GM12878 (cell line): Measurements from ENCODE around the gene EP300. TPM values are rescaled to one million over a fixed set of nuclear protein-coding genes. Genes with fewer than 3 reads are reported as not detected.

ENCODE experiments used
- ATAC-seq: fragments of 200-7000 bp; cut with Tn5 transposase; 3 replicates; pipeline ENCODE4 v1.9.1; 2020; ENCODE audit warnings: mild to moderate bottlenecking, moderate library complexity
- BruUV-seq: library from RNA; stranded (reverse); fragments of 400-500 nt; replicated peaks from 2 replicates; lab custom pipeline; 2021; lab: Mats Ljungman, UMichigan
- CTCF ChIA-PET: fragments of 300-600 bp; sonication (Branson Sonifier 250); formaldehyde crosslinking; extraction: SDS; loops from one replicate; lab custom pipeline; 2021; ENCODE audit warnings: inconsistent platforms; lab: Yijun Ruan, JAX
- POLR2A ChIA-PET: fragments of 350-600 bp; formaldehyde crosslinking; extraction: SDS; loops from one replicate; lab custom pipeline; 2021; ENCODE audit warnings: inconsistent platforms; lab: Charles Lee
- RAD21 ChIA-PET: fragments of 300-600 bp; sonication (Branson Sonifier 250); formaldehyde crosslinking; loops from one replicate; lab custom pipeline; 2023; ENCODE audit warnings: antibody characterized with exemption; ENCODE audit not compliant: unreplicated experiment; lab: Charles Lee
- SMC1A ChIA-PET: fragments of 300-600 bp; sonication (Branson Sonifier 250); formaldehyde crosslinking; loops from one replicate; lab custom pipeline; 2023; ENCODE audit not compliant: unreplicated experiment, uncharacterized antibody; lab: Charles Lee
- DNase-seq: peaks from one replicate; pipeline ENCODE4 v3.0.0-alpha.2; 2011; ENCODE audit warnings: low read depth, low spot score
- FAIRE-seq: peaks from 3 replicates; lab custom pipeline; 2011; peaks lifted over from hg19 to GRCh38; lab: Jason Lieb, UNC
- H2AFZ ChIP-seq: 2 replicates; pipeline ENCODE4 v1.6.0; 2011; ENCODE audit warnings: low read depth, low read length, control low read depth; ENCODE audit not compliant: control insufficient read depth
- H3K27ac ChIP-seq: 2 replicates; pipeline ENCODE4 v1.5.1; 2011; ENCODE audit warnings: control low read depth; ENCODE audit not compliant: control insufficient read depth, insufficient read depth
- H3K27me3 ChIP-seq, 2 experiments: replicated peaks in 1 of 2; 2 replicates each; pipeline versions ENCODE4 v1.6.0 to v1.6.1; 2011; ENCODE audit warnings: low read length in 1 of 2; ENCODE audit not compliant: control insufficient read depth in 2 of 2, insufficient read depth in 2 of 2
- H3K36me3 ChIP-seq, 2 experiments: 2 replicates each; pipeline ENCODE4 v1.5.1; 2011; ENCODE audit warnings: low read length in 1 of 2; ENCODE audit not compliant: control insufficient read depth in 2 of 2, insufficient read depth in 2 of 2
- H3K4me1 ChIP-seq: 2 replicates; pipeline ENCODE4 v1.6.1; 2011; ENCODE audit warnings: mild to moderate bottlenecking, low read length, moderate library complexity, mixed read lengths; ENCODE audit not compliant: control insufficient read depth, insufficient read depth
- H3K4me2 ChIP-seq: 2 replicates; pipeline ENCODE4 v1.6.0; 2011; ENCODE audit warnings: control low read depth; ENCODE audit not compliant: control insufficient read depth, insufficient read depth
- H3K4me3 ChIP-seq: fragments of 200-600 bp; sonication (generic); 2 replicates; pipeline ENCODE4 v1.5.1; 2016
- H3K79me2 ChIP-seq: 2 replicates; pipeline ENCODE4 v1.6.0; 2011; ENCODE audit warnings: low read length; ENCODE audit not compliant: control insufficient read depth, insufficient read depth
- H3K9ac ChIP-seq: 2 replicates; pipeline ENCODE4 v1.8.0; 2011; ENCODE audit warnings: low read length, control low read depth, mixed read lengths; ENCODE audit not compliant: control insufficient read depth, insufficient read depth
- H3K9me3 ChIP-seq: replicated peaks from 3 replicates; pipeline ENCODE4 v1.5.1; 2011; ENCODE audit warnings: mild to moderate bottlenecking, low read length; ENCODE audit not compliant: control insufficient read depth, insufficient read depth
- H4K20me1 ChIP-seq: 2 replicates; pipeline ENCODE4 v1.6.0; 2011; ENCODE audit not compliant: control insufficient read depth, insufficient read depth
- CBX5 ChIP-seq: sonication (generic); IDR thresholded peaks from 2 replicates; pipeline ENCODE4 v1.6.1; 2016; ENCODE audit warnings: low read depth, moderate library complexity, mild to moderate bottlenecking, inconsistent platforms
- CHD2 ChIP-seq: IDR thresholded peaks from 2 replicates; pipeline ENCODE4 v1.6.1; 2011; ENCODE audit warnings: low read depth, low read length, improper control_type of control experiment, borderline replicate concordance
- EED ChIP-seq: sonication (generic); IDR thresholded peaks from 2 replicates; pipeline ENCODE4 v1.6.1; 2016; ENCODE audit warnings: antibody characterized with exemption, low read depth
- HDAC2 ChIP-seq: fragments of 200-600 bp; sonication (generic); IDR thresholded peaks from 2 replicates; pipeline ENCODE4 v1.6.1; 2017
- IKZF2 ChIP-seq, 2 experiments: fragments of 450-650 bp; IDR thresholded peaks; 2 replicates each; pipeline ENCODE4 v1.6.1; 2017; ENCODE audit warnings: mild to moderate bottlenecking in 2 of 2, moderate library complexity in 2 of 2
- IRF3 ChIP-seq: fragments of 450-650 bp; IDR thresholded peaks from 2 replicates; pipeline ENCODE4 v1.6.1; 2014; ENCODE audit warnings: mild to moderate bottlenecking
- LARP7 ChIP-seq: fragments of 450-650 bp; IDR thresholded peaks from 2 replicates; pipeline ENCODE4 v1.6.1; 2017; ENCODE audit warnings: mild to moderate bottlenecking
- NFYB ChIP-seq: IDR thresholded peaks from 2 replicates; pipeline ENCODE4 v1.6.1; 2011; ENCODE audit warnings: low read depth, mild to moderate bottlenecking, low read length, improper control_type of control experiment, moderate library complexity; ENCODE audit not compliant: insufficient read depth
- NKRF ChIP-seq: fragments of 450-650 bp; conservative IDR thresholded peaks from 2 replicates; pipeline ENCODE4 v1.6.1; 2017; ENCODE audit warnings: mild to moderate bottlenecking, moderate library complexity
- NR2C1 ChIP-seq: fragments of 450-650 bp; IDR thresholded peaks from 2 replicates; pipeline ENCODE4 v1.6.1; 2017; ENCODE audit warnings: antibody characterized with exemption, mild to moderate bottlenecking, moderate library complexity
- RB1 ChIP-seq: fragments of 450-650 bp; formaldehyde crosslinking; IDR thresholded peaks from 2 replicates; pipeline ENCODE4 v1.6.1; 2017; ENCODE audit warnings: mild to moderate bottlenecking, borderline replicate concordance
- RBBP5 ChIP-seq: fragments of 200-600 bp; sonication (generic); conservative IDR thresholded peaks from 2 replicates; pipeline ENCODE4 v1.6.1; 2016
- RCOR1 ChIP-seq: conservative IDR thresholded peaks from 2 replicates; pipeline ENCODE4 v1.6.1; 2012; ENCODE audit warnings: low read depth, low read length, improper control_type of control experiment
- RELB ChIP-seq: fragments of 450-650 bp; IDR thresholded peaks from 2 replicates; pipeline ENCODE4 v1.6.1; 2017; ENCODE audit warnings: low read depth, mild to moderate bottlenecking, moderate library complexity
- STAT1 ChIP-seq: fragments of 450-650 bp; conservative IDR thresholded peaks from 2 replicates; pipeline ENCODE4 v1.6.1; 2014; ENCODE audit warnings: antibody characterized with exemption, mild to moderate bottlenecking
- TAF1 ChIP-seq: IDR thresholded peaks from 2 replicates; pipeline ENCODE4 v1.6.1; 2011; ENCODE audit warnings: mild to moderate bottlenecking, low read depth, low read length, borderline replicate concordance
- TARDBP ChIP-seq: IDR thresholded peaks from 2 replicates; pipeline ENCODE4 v1.6.1; 2016; ENCODE audit warnings: borderline replicate concordance
- WRNIP1 ChIP-seq: IDR thresholded peaks from 2 replicates; pipeline ENCODE4 v1.6.1; 2011; ENCODE audit warnings: low read depth, low read length, improper control_type of control experiment, borderline replicate concordance
- YY1 ChIP-seq: IDR thresholded peaks from 2 replicates; pipeline ENCODE4 v1.6.1; 2011; ENCODE audit warnings: low read depth, mild to moderate bottlenecking, low read length
- WGBS: methylation state at CpG from one replicate; pipeline ENCODE4 v1.1.6; 2016; ENCODE audit warnings: low lambda C conversion rate; ENCODE audit not compliant: insufficient replicate concordance, insufficient coverage; ENCODE audit errors: missing lambda C conversion rate; 5-methylcytosine and 5-hydroxymethylcytosine counted together
- in situ Hi-C: fragments of 300-500 bp; cut with MboI; formaldehyde crosslinking; loops from 9 replicates; pipeline ENCODE4 v1.14.3; 2018; ENCODE audit warnings: mixed read lengths
- intact Hi-C: fragments of 100-400 bp; cut with micrococcal nuclease; formaldehyde crosslinking; loops from one replicate; pipeline ENCODE4 v1.14.2; 2022; ENCODE audit not compliant: unreplicated experiment
- polyA plus RNA-seq, 11 experiments: library from polyadenylated mRNA; depleted of rRNA in 4 of 11; unstranded in 6 of 11; stranded (reverse) in 5 of 11; fragments of >200 nt; fragmentation: Nextera tagmentation in 4 of 11; fragmentation: Illumina TruSeq in 1 of 11; extraction: Ambion mirVana in 4 of 11; extraction: Trizol in 1 of 11; gene quantifications; 1 replicate in 1 of 11; 2 replicates in 10 of 11; pipeline versions ENCODE4 v1.2.1 to v1.2.3, GENCODE V29; 2011 to 2016; ENCODE audit warnings: inconsistent platforms in 2 of 11, missing spikeins in 2 of 11, low read depth in 1 of 11
- total RNA-seq, 4 experiments: library from RNA; depleted of rRNA in 3 of 4; stranded (reverse); fragments of >200 nt in 3 of 4; fragmentation: Illumina TruSeq in 1 of 4; extraction: Trizol in 1 of 4; gene quantifications; 2 replicates each; pipeline versions ENCODE4 v1.2.1 to v1.2.3, GENCODE V29; 2013 to 2021

EP300 gene
- total and polyA plus RNA-seq, 10 of the 15 experiments (the other 5 are each of a cell fraction or from before 2014, with no cell fraction given) = 5.5 to 48.5 (median 23.6) TPM

- WGBS = 94% methylated on average over 14 of the region's 14 CpGs
- H3K4me3 ChIP-seq = no peak overlapping the region
- H3K36me3 ChIP-seq = peaks cover 16 to 48% of the 10 kb centered on the region in 2 experiments
- no TSS peak for BruUV-seq
- SMC1A ChIA-PET = no interaction called here
- H4K20me1 ChIP-seq = no peaks in the 10 kb centered on the region
- RAD21 ChIA-PET = no interaction called here
- no peak overlapping the region for H3K9ac ChIP-seq
- H3K4me2 ChIP-seq = no peak overlapping the region
- intact Hi-C loops = no loop called here
- no peak overlapping the region for H2AFZ ChIP-seq
- no peaks in the 10 kb centered on the region for H3K27me3 ChIP-seq
- in situ Hi-C loops = no loop called here
- H3K27ac ChIP-seq = no peak overlapping the region
- H3K4me1 ChIP-seq = no peaks in the 10 kb centered on the region
- no peaks in the 10 kb centered on the region for H3K9me3 ChIP-seq
- DNase-seq (no peak), ATAC-seq (no peak), FAIRE-seq (no peak)
- POLR2A ChIA-PET = no interaction called here
- peaks cover 2% of the 10 kb centered on the region; the same call in 1 of the 2 replicates for H3K79me2 ChIP-seq
- TF ChIP-seq LARP7 (no peak), STAT1 (no peak), RB1 (no peak), CBX5 (no peak), CHD2 (no peak), HDAC2 (no peak), IKZF2 (IDR thresholded peaks at IDR 0.05) (no peak), NR2C1 (no peak), RCOR1 (no peak), TAF1 (no peak), IRF3 (no peak), RELB (no peak), WRNIP1 (no peak), RBBP5 (no peak), YY1 (no peak), EED (no peak), TARDBP (no peak), NFYB (no peak), NKRF (no peak)
- CTCF ChIA-PET = no interaction called here
These were observed 36.2 kb downstream of the EP300 start for GRCh38 chr22:41128606-41129005.
